Sigmoid colon (tissue), 4 donors: Measurements from ENCODE around the gene INAFM2.

Experiments
- EP300 ChIP-seq, 4 donors: sonication (generic); formaldehyde crosslinking; IDR thresholded peaks; one replicate each; pipeline ENCODE4 v1.6.1; 2017; ENCODE audit warnings: antibody characterized with exemption in 4 of 4
- POLR2AphosphoS5 ChIP-seq, 4 donors: sonication (generic); formaldehyde crosslinking; IDR thresholded peaks; one replicate each; pipeline ENCODE4 v1.6.1; 2017; ENCODE audit warnings: antibody characterized with exemption in 4 of 4
- TF ChIP-seq, protein P1 (sequence below), 4 experiments: fragments of 450-650 bp in 3 of 4; fragments of 200-600 bp in 1 of 4; IDR thresholded peaks; one replicate each; pipeline ENCODE4 v1.5.1; 2016 to 2019; ENCODE audit warnings: antibody characterized with exemption in 4 of 4, mild to moderate bottlenecking in 3 of 4, moderate library complexity in 2 of 4

DNA sequence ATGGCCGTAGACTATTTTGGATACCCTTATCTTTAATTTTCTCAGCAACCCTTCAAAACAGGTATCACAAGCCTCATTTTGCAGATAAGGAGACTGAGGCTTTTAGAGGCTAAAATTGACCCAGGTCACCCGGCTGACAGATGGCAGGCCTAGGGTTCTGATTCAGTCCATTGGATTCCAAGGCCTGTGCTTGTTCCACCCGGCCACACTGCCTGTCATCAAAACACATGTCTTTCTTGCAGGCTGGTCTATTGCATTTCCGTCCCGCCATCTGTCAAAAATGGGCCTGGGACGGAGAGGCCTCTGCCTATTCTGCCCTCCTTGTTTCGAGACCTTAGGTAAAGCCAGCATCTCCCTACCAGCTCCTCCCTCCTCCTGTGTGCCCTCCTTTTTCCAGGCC lies 8.1 kb downstream of the INAFM2 start:
- TF ChIP-seq, protein P1, sequence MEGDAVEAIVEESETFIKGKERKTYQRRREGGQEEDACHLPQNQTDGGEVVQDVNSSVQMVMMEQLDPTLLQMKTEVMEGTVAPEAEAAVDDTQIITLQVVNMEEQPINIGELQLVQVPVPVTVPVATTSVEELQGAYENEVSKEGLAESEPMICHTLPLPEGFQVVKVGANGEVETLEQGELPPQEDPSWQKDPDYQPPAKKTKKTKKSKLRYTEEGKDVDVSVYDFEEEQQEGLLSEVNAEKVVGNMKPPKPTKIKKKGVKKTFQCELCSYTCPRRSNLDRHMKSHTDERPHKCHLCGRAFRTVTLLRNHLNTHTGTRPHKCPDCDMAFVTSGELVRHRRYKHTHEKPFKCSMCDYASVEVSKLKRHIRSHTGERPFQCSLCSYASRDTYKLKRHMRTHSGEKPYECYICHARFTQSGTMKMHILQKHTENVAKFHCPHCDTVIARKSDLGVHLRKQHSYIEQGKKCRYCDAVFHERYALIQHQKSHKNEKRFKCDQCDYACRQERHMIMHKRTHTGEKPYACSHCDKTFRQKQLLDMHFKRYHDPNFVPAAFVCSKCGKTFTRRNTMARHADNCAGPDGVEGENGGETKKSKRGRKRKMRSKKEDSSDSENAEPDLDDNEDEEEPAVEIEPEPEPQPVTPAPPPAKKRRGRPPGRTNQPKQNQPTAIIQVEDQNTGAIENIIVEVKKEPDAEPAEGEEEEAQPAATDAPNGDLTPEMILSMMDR (IDR thresholded peaks at IDR 0.05), result no peak
- TF ChIP-seq EP300 (IDR thresholded peaks at IDR 0.05) (no peak), POLR2AphosphoS5 (IDR thresholded peaks at IDR 0.05) (peak in 2 of 4 donors; percentile 50 to 54)
